K562 (cell line): Measurements from ENCODE around the gene SLC38A11. TPM values are rescaled to one million over a fixed set of nuclear protein-coding genes. Genes with fewer than 3 reads are reported as not detected.

ENCODE experiments used
- ATAC-seq: fragments of 200-7000 bp; cut with Tn5 transposase; 3 replicates; pipeline ENCODE4 v1.9.1; 2020; ENCODE audit warnings: moderate library complexity
- BruUV-seq: library from RNA; stranded (reverse); fragments of 400-500 nt; replicated peaks from 2 replicates; lab custom pipeline; 2021; lab: Mats Ljungman, UMichigan
- CTCF ChIA-PET: fragments of 300-600 bp; formaldehyde crosslinking; extraction: SDS; loops from one replicate; lab custom pipeline; 2021; ENCODE audit warnings: low intra/inter-chr PET ratio; lab: Yijun Ruan, JAX
- POLR2A ChIA-PET: fragments of 300-600, 350-650 bp; sonication (Branson Sonifier 250); formaldehyde crosslinking; extraction: SDS; loops from one replicate; lab custom pipeline; 2021; ENCODE audit warnings: antibody characterized with exemption, inconsistent platforms; lab: Yijun Ruan, JAX
- DNase-seq, 4 experiments: peaks; one replicate each; pipeline versions ENCODE4 v3.0.0 to v3.0.0-alpha.2; 2011 to 2018; ENCODE audit warnings: low spot score in 3 of 4, mixed read lengths in 3 of 4; ENCODE audit errors: extremely low read depth in 1 of 4
- FAIRE-seq: peaks from 2 replicates; lab custom pipeline; 2011; peaks lifted over from hg19 to GRCh38; lab: Jason Lieb, UNC
- H2AFZ ChIP-seq: 2 replicates; pipeline ENCODE4 v1.6.0; 2011; ENCODE audit warnings: low read depth, low read length, control low read depth, inconsistent platforms
- H3K27ac ChIP-seq: fragments of 200-600 bp; 3 replicates; pipeline ENCODE4 v1.8.0; 2011; ENCODE audit warnings: low read depth, mild to moderate bottlenecking, control low read depth, inconsistent platforms, low read length, moderate library complexity, mixed read lengths; ENCODE audit errors: extremely low read depth
- H3K27me3 ChIP-seq, 2 experiments: fragments of 300-600 bp in 1 of 2; 2 replicates in 1 of 2; 3 replicates in 1 of 2; pipeline versions ENCODE4 v1.6.0 to v1.8.0; 2011; ENCODE audit warnings: inconsistent platforms in 2 of 2, low read length in 2 of 2, mild to moderate bottlenecking in 1 of 2, mixed read lengths in 1 of 2, moderate library complexity in 1 of 2; ENCODE audit not compliant: control insufficient read depth in 2 of 2, insufficient read depth in 2 of 2
- H3K36me3 ChIP-seq: fragments of 300-600 bp; 3 replicates; pipeline ENCODE4 v1.8.0; 2011; ENCODE audit warnings: mild to moderate bottlenecking, low read length, inconsistent platforms; ENCODE audit not compliant: control insufficient read depth, insufficient read depth
- H3K4me1 ChIP-seq, 2 experiments: fragments of 200-600 bp in 1 of 2; replicated peaks in 1 of 2; 2 replicates in 1 of 2; 3 replicates in 1 of 2; pipeline versions ENCODE4 v1.5.1 to v1.8.0; 2011; ENCODE audit warnings: inconsistent platforms in 2 of 2, low read length in 2 of 2, mild to moderate bottlenecking in 1 of 2, mixed read lengths in 1 of 2, moderate library complexity in 1 of 2; ENCODE audit not compliant: control insufficient read depth in 2 of 2, insufficient read depth in 2 of 2
- H3K4me2 ChIP-seq: 2 replicates; pipeline ENCODE4 v1.6.1; 2011; ENCODE audit warnings: low read length, control low read depth, inconsistent platforms, mixed read lengths; ENCODE audit not compliant: insufficient read depth
- H3K4me3 ChIP-seq: fragments of 200-600 bp; sonication (generic), shearing (Covaris generic); 2 replicates; pipeline ENCODE4 v1.5.1; 2016; ENCODE audit warnings: control low read depth, inconsistent platforms
- H3K79me2 ChIP-seq: fragments of 200-600 bp; 3 replicates; pipeline ENCODE4 v1.8.0; 2011; ENCODE audit warnings: low read length, inconsistent platforms; ENCODE audit not compliant: control insufficient read depth, insufficient read depth
- H3K9ac ChIP-seq, 2 experiments: 2 replicates each; pipeline versions ENCODE4 v1.6.0 to v1.6.1; 2011; ENCODE audit warnings: low read depth in 2 of 2, low read length in 2 of 2, control low read depth in 1 of 2, inconsistent platforms in 1 of 2, mild to moderate bottlenecking in 1 of 2, mixed read lengths in 1 of 2; ENCODE audit not compliant: insufficient read depth in 1 of 2
- H3K9me1 ChIP-seq: one replicate; pipeline ENCODE4 v1.6.0; 2011; ENCODE audit warnings: inconsistent platforms, mild to moderate bottlenecking, low read length, moderate library complexity; ENCODE audit not compliant: control insufficient read depth, insufficient read depth
- H3K9me3 ChIP-seq: replicated peaks from 2 replicates; pipeline ENCODE4 v1.5.1; 2011; ENCODE audit warnings: low read depth, low read length, inconsistent platforms; ENCODE audit not compliant: control insufficient read depth, insufficient read depth
- H4K20me1 ChIP-seq: replicated peaks from 2 replicates; pipeline ENCODE4 v1.6.1; 2011; ENCODE audit warnings: low read length, inconsistent platforms, mixed read lengths; ENCODE audit not compliant: control insufficient read depth, insufficient read depth
- AFF1 ChIP-seq, 2 experiments: fragments of 450-650 bp; IDR thresholded peaks; 2 replicates each; pipeline ENCODE4 v1.6.1; 2018; ENCODE audit warnings: mild to moderate bottlenecking in 2 of 2, low read depth in 1 of 2; ENCODE audit not compliant: partially characterized antibody in 2 of 2
- EP400 ChIP-seq: fragments of 450-650 bp; IDR thresholded peaks from 2 replicates; pipeline ENCODE4 v1.6.1; 2017; ENCODE audit warnings: antibody characterized with exemption, mild to moderate bottlenecking, moderate library complexity
- GATAD2B ChIP-seq: fragments of 450-650 bp; IDR thresholded peaks from 2 replicates; pipeline ENCODE4 v1.6.1; 2017; ENCODE audit warnings: mild to moderate bottlenecking, borderline replicate concordance
- HBP1 ChIP-seq: fragments of 450-650 bp; formaldehyde crosslinking; IDR thresholded peaks from 2 replicates; pipeline ENCODE4 v1.4.0; 2022; ENCODE audit warnings: missing genetic modification characterization
- KDM2B ChIP-seq: fragments of 250-450 bp; sonication (Bioruptor Pico); IDR thresholded peaks from 2 replicates; pipeline ENCODE4 v1.8.0; 2021; ENCODE audit warnings: mild to moderate bottlenecking, moderate library complexity
- MAFK ChIP-seq: IDR thresholded peaks from 2 replicates; pipeline ENCODE4 v1.6.1; 2011; ENCODE audit warnings: low read length, improper control_type of control experiment
- MCM2 ChIP-seq: fragments of 450-650 bp; IDR thresholded peaks from 2 replicates; pipeline ENCODE4 v1.6.1; 2017; ENCODE audit warnings: low read depth, mild to moderate bottlenecking
- MTA1 ChIP-seq: fragments of 450-650 bp; IDR thresholded peaks from 2 replicates; pipeline ENCODE4 v1.6.1; 2017; ENCODE audit warnings: borderline replicate concordance
- NR1H2 ChIP-seq: sonication (generic); formaldehyde crosslinking; IDR thresholded peaks from 2 replicates; pipeline ENCODE4 v1.4.0; 2020; ENCODE audit warnings: mild to moderate bottlenecking, missing genetic modification reagents
- ZNF121 ChIP-seq: sonication (generic); formaldehyde crosslinking; conservative IDR thresholded peaks from 2 replicates; pipeline ENCODE4 v1.8.0; 2022; ENCODE audit warnings: missing genetic modification reagents
- ZNF212 ChIP-seq: fragments of 450-650 bp; formaldehyde crosslinking; IDR thresholded peaks from 2 replicates; pipeline ENCODE4 v1.4.0; 2020; ENCODE audit warnings: mild to moderate bottlenecking
- ZNF511 ChIP-seq: sonication (generic); formaldehyde crosslinking; IDR thresholded peaks from 2 replicates; pipeline ENCODE4 v1.8.0; 2022; ENCODE audit warnings: mild to moderate bottlenecking, missing genetic modification reagents
- WGBS: fragments of 100-300 bp; shearing (Covaris generic); methylation state at CpG from one replicate; pipeline ENCODE4 v1.1.6; 2016; ENCODE audit warnings: low coverage, mixed read lengths; ENCODE audit not compliant: insufficient coverage; ENCODE audit errors: missing lambda C conversion rate; 5-methylcytosine and 5-hydroxymethylcytosine counted together
- in situ Hi-C: fragments of 300-500 bp; cut with MboI; formaldehyde crosslinking; loops from 4 replicates; pipeline ENCODE4 v1.15.0; 2018; ENCODE audit warnings: inconsistent platforms, mixed read lengths
- intact Hi-C: fragments of 100-400 bp; cut with micrococcal nuclease; formaldehyde crosslinking; loops from 2 replicates; pipeline ENCODE4 v1.14.2; 2022
- polyA plus RNA-seq, 8 experiments: library from polyadenylated mRNA; depleted of rRNA in 4 of 8; stranded (reverse) in 5 of 8; unstranded in 3 of 8; fragments of >200 nt; fragmentation: Nextera tagmentation in 2 of 8; fragmentation: Illumina TruSeq in 1 of 8; extraction: Ambion mirVana in 2 of 8; extraction: Trizol in 1 of 8; gene quantifications; 2 replicates each; pipeline versions ENCODE4 v1.2.1 to v1.2.3, GENCODE V29; 2011 to 2014; ENCODE audit warnings: inconsistent platforms in 1 of 8, missing spikeins in 1 of 8
- total RNA-seq, 7 experiments: library from RNA; depleted of rRNA in 6 of 7; stranded (reverse); fragments of >200 nt in 6 of 7; fragmentation: Illumina TruSeq in 2 of 7; extraction: Trizol in 2 of 7; gene quantifications; 2 replicates each; pipeline versions ENCODE4 v1.2.1 to v1.2.3, GENCODE V29; 2011 to 2021; ENCODE audit warnings: low replicate concordance in 1 of 7

The SLC38A11 gene
- total and polyA plus RNA-seq, 9 of the 15 experiments (the other 6 are each of a cell fraction or from before 2014, with no cell fraction given) = not detected

- FAIRE-seq (no peak), ATAC-seq (no peak), DNase-seq (no peak)
- Histone ChIP-seq H3K4me1 (no peaks in the 10 kb centered on the region), H3K9me1 (no peaks in the 10 kb centered on the region), H4K20me1 (no peaks in the 10 kb centered on the region), H3K27me3 (no peaks in the 10 kb centered on the region), H3K4me3 (no peak overlapping the region), H2AFZ (no peak overlapping the region), H3K4me2 (no peak overlapping the region), H3K36me3 (no peaks in the 10 kb centered on the region), H3K79me2 (no peaks in the 10 kb centered on the region), H3K9me3 (no peaks in the 10 kb centered on the region), H3K9ac (no peak overlapping the region), H3K27ac (no peak overlapping the region)
- intact Hi-C loops = no loop called here
- CTCF ChIA-PET = no interaction called here
- in situ Hi-C loops = no loop called here
- BruUV-seq = no TSS peak
- 1% methylated on average over 3 of the region's 3 CpGs for whole genome bisulfite sequencing
- POLR2A ChIA-PET = no interaction called here
- TF ChIP-seq EP400 (no peak), GATAD2B (no peak), ZNF212 (no peak), AFF1 (IDR thresholded peaks at IDR 0.05; ENCODE audit: low read depth in 1 of 2, partially characterized antibody in 2 of 2) (no peak), HBP1 (CRISPR knock-in tag) (no peak), ZNF121 (CRISPR knock-in tag) (no peak), ZNF511 (no peak), MTA1 (no peak), MCM2 (no peak), MAFK (no peak), NR1H2 (CRISPR knock-in tag) (no peak), KDM2B (CRISPR knock-in tag) (no peak)
Measured at GRCh38 chr2:164984428-164984827, 29.1 kb upstream of the SLC38A11 start.
